Effector memory CD8-positive, alpha-beta T cell (primary cell): Measurements from ENCODE around the gene JMJD7.

Experiments
- ATAC-seq: fragments of 150-1000 bp; cut with Tn5 transposase; replicated peaks from 2 replicates; pipeline ENCODE4 v1.10.0; 2021; ENCODE audit warnings: mild to moderate bottlenecking, moderate library complexity
- DNase-seq, 3 experiments: peaks; one replicate each; pipeline ENCODE4 v3.0.0; 2021
- H3K27ac Mint-ChIP-seq, 2 donors: one replicate each; pipeline ENCODE4 v1.8.0; 2022; ENCODE audit warnings: mild to moderate bottlenecking in 2 of 2, mixed read lengths in 2 of 2, moderate library complexity in 2 of 2
- H3K27me3 Mint-ChIP-seq, 2 donors: one replicate each; pipeline ENCODE4 v1.8.0; 2022; ENCODE audit warnings: mixed read lengths in 2 of 2
- H3K36me3 Mint-ChIP-seq: one replicate; pipeline ENCODE4 v1.8.0; 2022; ENCODE audit warnings: mild to moderate bottlenecking, moderate library complexity, mixed read lengths; ENCODE audit not compliant: insufficient read depth
- H3K4me1 Mint-ChIP-seq, 2 donors: one replicate each; pipeline ENCODE4 v1.8.0; 2022; ENCODE audit warnings: low read depth in 2 of 2, mixed read lengths in 2 of 2
- H3K4me3 Mint-ChIP-seq, 2 donors: one replicate each; pipeline ENCODE4 v1.8.0; 2022; ENCODE audit warnings: mild to moderate bottlenecking in 2 of 2, mixed read lengths in 2 of 2, moderate library complexity in 2 of 2
- H3K9me3 Mint-ChIP-seq, 2 donors: one replicate each; pipeline ENCODE4 v1.8.0; 2022; ENCODE audit warnings: mixed read lengths in 2 of 2

JMJD7 gene

DNA sequence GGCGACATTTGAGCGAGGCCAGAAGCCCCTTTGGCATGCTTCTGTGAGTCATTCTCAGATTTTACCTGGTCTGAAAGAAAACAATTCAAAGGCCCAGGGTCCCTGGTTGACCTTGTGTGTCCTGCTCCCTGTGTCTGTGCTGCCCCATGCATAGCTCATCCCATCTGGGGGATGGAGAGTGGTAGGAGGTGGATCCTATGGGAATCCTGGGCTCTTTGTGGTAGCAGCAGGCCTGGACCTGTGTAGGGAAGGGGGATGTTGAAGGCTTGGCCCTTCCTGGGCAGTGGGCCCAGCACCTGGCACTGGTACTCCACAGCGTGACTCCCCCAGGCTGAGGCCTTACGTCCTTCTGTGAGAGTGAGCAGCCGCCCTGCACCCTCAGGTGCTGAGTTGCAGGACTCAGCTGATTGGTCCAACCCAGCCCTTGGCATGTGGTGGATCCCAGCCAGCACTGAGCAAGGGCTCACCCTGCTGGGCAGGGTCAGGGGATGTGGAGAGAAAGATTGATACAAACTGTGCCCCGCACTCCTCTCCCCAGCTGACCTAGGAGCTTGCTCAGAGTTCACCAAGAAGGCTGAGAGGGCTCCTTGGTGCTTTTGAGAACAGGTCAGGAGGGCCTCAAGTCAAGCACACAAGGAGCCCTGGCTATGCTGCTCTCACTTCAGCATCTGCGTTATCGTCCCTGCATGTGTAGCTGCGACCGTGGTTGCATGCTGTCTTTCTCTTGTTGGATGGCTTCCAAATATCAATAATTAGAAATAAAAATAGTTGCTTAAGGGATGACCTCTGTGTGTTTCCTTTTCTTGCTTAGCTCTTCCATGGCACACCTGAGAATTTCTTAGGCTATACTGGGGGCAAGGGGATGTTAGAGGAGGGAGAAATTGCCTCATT is 21.4 kb upstream of the JMJD7 start:
- Mint-ChIP-seq H3K9me3 (no peaks in the 10 kb centered on the region), H3K36me3 (peaks cover 7% of the 10 kb centered on the region), H3K4me3 (no peak overlapping the region), H3K27ac (peak overlapping the region in 1 of 2 donors; percentile 25), H3K27me3 (no peaks in the 10 kb centered on the region), H3K4me1 (peaks cover 4 to 10% of the 10 kb centered on the region in 2 donors)
- DNase-seq (no peak), ATAC-seq (no peak)

GRCh38 chr15:41809121-41809520 is 18.8 kb upstream of the JMJD7 start:
- Mint-ChIP-seq H3K27ac (peak overlapping the region in 1 of 2 donors; percentile 79), H3K9me3 (no peaks in the 10 kb centered on the region), H3K4me1 (peaks cover 4 to 14% of the 10 kb centered on the region in 2 donors), H3K4me3 (no peak overlapping the region), H3K27me3 (no peaks in the 10 kb centered on the region), H3K36me3 (peaks cover 17% of the 10 kb centered on the region)
- no peak for DNase-seq
- no peak for ATAC-seq

DNA sequence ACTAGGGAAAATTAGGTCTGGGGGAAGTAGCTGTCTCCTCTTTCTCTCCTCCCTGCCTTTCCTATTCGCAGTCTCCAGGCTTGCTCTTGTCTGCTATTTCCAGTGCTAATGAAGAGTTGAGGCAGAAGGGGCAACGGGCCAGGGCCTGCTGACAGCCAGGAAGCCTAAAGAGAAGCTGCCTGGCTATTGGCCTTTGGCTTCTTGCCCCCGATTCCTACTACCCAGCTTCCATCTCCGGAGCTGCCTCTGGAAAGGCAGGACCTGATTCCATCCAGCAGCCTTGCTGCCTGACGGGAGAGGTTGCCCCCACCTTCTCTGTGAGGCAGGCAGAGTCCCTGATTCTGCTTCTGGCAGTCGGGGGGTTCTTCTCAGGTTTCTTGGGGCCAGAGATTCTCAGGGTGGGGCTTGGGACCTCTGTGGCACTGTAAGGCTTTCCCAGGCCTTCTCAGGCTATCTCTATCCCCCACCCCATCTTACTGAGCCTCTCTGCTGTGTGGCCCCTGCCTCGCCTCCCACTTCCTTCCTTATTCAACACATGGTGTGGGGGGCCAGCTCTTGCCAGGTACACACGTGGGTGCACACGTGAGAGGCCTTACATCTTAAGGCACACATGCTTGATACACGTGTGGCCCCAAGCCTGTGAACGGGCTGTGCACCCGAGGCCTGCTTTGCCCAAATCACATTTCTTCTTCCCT is 18.2 kb upstream of the JMJD7 start:
- Mint-ChIP-seq H3K27me3 (no peaks in the 10 kb centered on the region), H3K27ac (peak overlapping the region in 1 of 2 donors; percentile 79), H3K36me3 (peaks cover 17% of the 10 kb centered on the region), H3K9me3 (no peaks in the 10 kb centered on the region), H3K4me3 (no peak overlapping the region), H3K4me1 (peaks cover 4 to 13% of the 10 kb centered on the region in 2 donors)
- DNase-seq (no peak), ATAC-seq (no peak)

- DNase-seq = no peak
- Mint-ChIP-seq H3K4me1 (peaks cover 4 to 13% of the 10 kb centered on the region in 2 donors), H3K9me3 (no peaks in the 10 kb centered on the region), H3K27ac (peak overlapping the region; percentile 31 to 32), H3K27me3 (no peaks in the 10 kb centered on the region), H3K36me3 (peaks cover 20% of the 10 kb centered on the region), H3K4me3 (no peak overlapping the region)
- peak; percentile 10 for ATAC-seq
Observed at GRCh38 chr15:41810651-41811431, 17.1 kb upstream of the JMJD7 start.

- DNase-seq (peak; percentile 70 to 73 (median 71)), ATAC-seq (peak; percentile 98)
- peaks cover 22% of the 10 kb centered on the region for H3K36me3 Mint-ChIP-seq
- H3K9me3 Mint-ChIP-seq = no peaks in the 10 kb centered on the region
- H3K27me3 Mint-ChIP-seq = no peaks in the 10 kb centered on the region
- no peak overlapping the region for H3K4me3 Mint-ChIP-seq
- H3K4me1 Mint-ChIP-seq = peaks cover 4 to 13% of the 10 kb centered on the region in 2 donors
- peak overlapping the region; percentile 31 to 32 for H3K27ac Mint-ChIP-seq
Observed at GRCh38 chr15:41811432-41812195, 16.3 kb upstream of the JMJD7 start.

- Mint-ChIP-seq H3K4me1 (peaks cover 4 to 13% of the 10 kb centered on the region in 2 donors), H3K36me3 (peaks cover 26% of the 10 kb centered on the region), H3K27me3 (no peaks in the 10 kb centered on the region), H3K27ac (peak overlapping the region in 1 of 2 donors; percentile 55), H3K4me3 (no peak overlapping the region), H3K9me3 (no peaks in the 10 kb centered on the region)
- no peak for DNase-seq
- ATAC-seq = no peak
Observed at GRCh38 chr15:41812820-41813375, 15.0 kb upstream of the JMJD7 start.

DNA sequence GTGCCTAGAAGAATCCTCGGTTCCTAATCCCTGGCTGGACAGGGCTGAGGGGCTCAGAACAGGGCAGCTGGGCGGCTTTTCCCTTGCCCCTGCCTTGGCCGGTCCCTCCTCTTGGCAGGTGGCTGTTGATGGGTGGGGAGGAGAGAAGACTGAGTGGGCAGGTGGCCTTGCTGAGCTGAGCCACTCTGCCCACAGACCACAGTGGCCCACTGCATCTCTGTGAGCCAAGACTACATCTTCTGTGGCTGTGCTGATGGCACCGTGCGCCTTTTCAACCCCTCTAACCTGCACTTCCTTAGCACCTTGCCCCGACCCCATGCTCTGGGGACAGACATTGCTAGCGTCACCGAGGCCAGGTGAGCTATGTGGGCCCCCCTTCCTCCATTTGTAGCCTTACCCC is 14.5 kb upstream of the JMJD7 start:
- no peaks in the 10 kb centered on the region for H3K27me3 Mint-ChIP-seq
- H3K36me3 Mint-ChIP-seq = peaks cover 31% of the 10 kb centered on the region
- DNase-seq = no peak
- no peak for ATAC-seq
- H3K4me3 Mint-ChIP-seq = no peak overlapping the region
- H3K27ac Mint-ChIP-seq = peak overlapping the region in 1 of 2 donors; percentile 55
- H3K4me1 Mint-ChIP-seq = peaks cover 4 to 13% of the 10 kb centered on the region in 2 donors
- H3K9me3 Mint-ChIP-seq = no peaks in the 10 kb centered on the region

GRCh38 chr15:41814534-41814933 is 13.4 kb upstream of the JMJD7 start:
- H3K9me3 Mint-ChIP-seq = no peaks in the 10 kb centered on the region
- DNase-seq = no peak
- H3K4me3 Mint-ChIP-seq = no peak overlapping the region
- ATAC-seq = no peak
- H3K36me3 Mint-ChIP-seq = peaks cover 32% of the 10 kb centered on the region
- H3K27ac Mint-ChIP-seq = no peak overlapping the region
- H3K4me1 Mint-ChIP-seq = peaks cover 4 to 13% of the 10 kb centered on the region in 2 donors
- H3K27me3 Mint-ChIP-seq = no peaks in the 10 kb centered on the region

DNA sequence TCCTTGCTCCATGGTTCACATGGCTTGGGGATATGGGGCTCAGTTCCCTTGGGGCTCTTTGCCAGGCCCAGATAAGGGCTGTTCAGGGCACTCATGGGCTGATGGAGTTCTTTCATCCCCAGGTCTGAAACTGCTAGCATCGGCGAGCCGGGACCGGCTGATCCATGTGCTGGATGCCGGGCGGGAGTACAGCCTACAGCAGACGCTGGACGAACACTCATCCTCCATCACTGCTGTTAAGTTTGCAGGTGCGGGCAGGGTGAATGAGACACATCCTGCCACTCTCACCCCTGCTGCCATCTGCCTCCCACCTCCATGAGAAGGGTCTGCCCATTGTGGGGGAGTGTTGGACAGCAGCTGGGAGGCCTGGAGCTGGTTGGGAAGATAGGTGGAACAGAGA is 11.1 kb upstream of the JMJD7 start:
- H3K36me3 Mint-ChIP-seq = peaks cover 24% of the 10 kb centered on the region
- DNase-seq (no peak), ATAC-seq (no peak)
- no peaks in the 10 kb centered on the region for H3K27me3 Mint-ChIP-seq
- peaks cover 0 to 2% of the 10 kb centered on the region in 2 donors for H3K4me1 Mint-ChIP-seq
- no peak overlapping the region for H3K4me3 Mint-ChIP-seq
- no peaks in the 10 kb centered on the region for H3K9me3 Mint-ChIP-seq
- H3K27ac Mint-ChIP-seq = no peak overlapping the region

- no peak overlapping the region for H3K4me3 Mint-ChIP-seq
- H3K27me3 Mint-ChIP-seq = no peaks in the 10 kb centered on the region
- H3K4me1 Mint-ChIP-seq = no peaks in the 10 kb centered on the region
- H3K9me3 Mint-ChIP-seq = no peaks in the 10 kb centered on the region
- H3K27ac Mint-ChIP-seq = no peak overlapping the region
- no peak for DNase-seq
- H3K36me3 Mint-ChIP-seq = peaks cover 22% of the 10 kb centered on the region
- no peak for ATAC-seq
Observed at GRCh38 chr15:41817327-41817726, 10.6 kb upstream of the JMJD7 start.

DNA sequence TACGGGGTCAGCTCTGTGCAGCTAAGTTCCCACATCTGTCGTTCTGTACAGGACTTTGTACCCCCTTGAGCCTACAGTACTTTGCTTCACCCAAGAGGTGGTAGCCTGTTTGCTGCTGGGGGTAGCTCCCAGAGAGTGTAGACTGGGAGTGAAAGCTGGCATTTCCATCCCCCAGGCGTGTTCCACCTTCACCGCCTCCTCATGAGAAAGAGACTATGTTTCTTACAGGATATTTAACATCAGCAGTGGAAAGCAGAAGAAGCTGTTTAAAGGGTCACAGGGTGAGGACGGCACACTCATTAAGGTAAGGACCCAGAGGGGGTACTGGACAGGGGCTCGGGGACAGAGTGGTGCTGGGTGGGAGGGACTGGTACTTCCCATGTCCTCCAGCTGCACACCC is 10.1 kb upstream of the JMJD7 start:
- no peaks in the 10 kb centered on the region for H3K4me1 Mint-ChIP-seq
- no peak overlapping the region for H3K4me3 Mint-ChIP-seq
- no peaks in the 10 kb centered on the region for H3K9me3 Mint-ChIP-seq
- DNase-seq = no peak
- no peaks in the 10 kb centered on the region for H3K27me3 Mint-ChIP-seq
- H3K36me3 Mint-ChIP-seq = peaks cover 27% of the 10 kb centered on the region
- no peak for ATAC-seq
- H3K27ac Mint-ChIP-seq = no peak overlapping the region

DNA sequence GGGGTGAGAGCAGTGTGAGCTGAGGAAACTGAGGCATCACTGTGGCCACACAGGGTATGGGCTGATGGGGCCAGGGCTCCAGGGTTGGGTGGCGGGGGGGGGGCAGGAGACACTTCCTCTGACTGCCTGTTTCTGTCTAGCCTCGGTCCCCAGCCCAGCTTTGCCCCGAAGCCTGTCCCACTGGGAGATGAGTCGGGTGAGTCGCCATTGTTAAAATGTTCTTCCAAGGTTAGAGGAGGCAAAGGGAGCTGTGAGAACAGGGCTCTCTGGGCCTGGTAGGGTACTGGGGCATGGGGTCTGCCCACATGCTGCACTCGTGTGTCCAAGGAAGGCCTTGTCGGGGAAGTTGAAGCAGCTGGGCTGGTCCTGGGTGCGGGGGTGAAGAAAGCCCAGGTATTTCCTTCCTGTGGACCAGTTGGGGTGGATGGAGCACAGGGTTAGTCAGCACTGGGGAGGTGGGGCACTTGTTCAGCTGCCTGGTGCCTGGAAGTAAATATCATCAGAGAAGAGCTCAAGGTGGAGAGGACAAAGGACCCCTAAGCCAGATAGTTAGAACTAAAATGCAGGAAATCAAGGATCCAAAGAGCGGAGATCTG is 8.3 kb upstream of the JMJD7 start:
- ATAC-seq (no peak), DNase-seq (no peak)
- Mint-ChIP-seq H3K36me3 (peaks cover 22% of the 10 kb centered on the region), H3K9me3 (no peaks in the 10 kb centered on the region), H3K4me1 (no peaks in the 10 kb centered on the region), H3K27ac (peak overlapping the region; percentile 23 to 73), H3K4me3 (no peak overlapping the region), H3K27me3 (no peaks in the 10 kb centered on the region)
